Neuronal stem cell (in vitro differentiated cells): Measurements from ENCODE around the gene PNRC1.

Experiments used
- DNase-seq: peaks from one replicate; pipeline ENCODE4 v3.0.0-alpha.2; 2013; ENCODE audit warnings: low spot score
- H2AFZ ChIP-seq: one replicate; pipeline ENCODE4 v1.6.1; 2013; ENCODE audit warnings: mild to moderate bottlenecking, low read length, inconsistent platforms
- H2AK5ac ChIP-seq: 2 replicates; pipeline ENCODE4 v1.6.1; 2013; ENCODE audit warnings: low read depth, mild to moderate bottlenecking, inconsistent platforms, low read length, moderate library complexity, mixed read lengths
- H2BK120ac ChIP-seq: 2 replicates; pipeline ENCODE4 v1.6.1; 2013; ENCODE audit warnings: low read depth, mild to moderate bottlenecking, inconsistent platforms, low read length, moderate library complexity, mixed read lengths
- H2BK12ac ChIP-seq: one replicate; pipeline ENCODE4 v1.6.1; 2013; ENCODE audit warnings: low read length, inconsistent platforms
- H2BK15ac ChIP-seq: 2 replicates; pipeline ENCODE4 v1.6.1; 2013; ENCODE audit warnings: mild to moderate bottlenecking, low read length, inconsistent platforms, mixed read lengths
- H2BK5ac ChIP-seq: one replicate; pipeline ENCODE4 v1.6.1; 2013; ENCODE audit warnings: inconsistent platforms, mild to moderate bottlenecking, low read length, moderate library complexity
- H3K14ac ChIP-seq: one replicate; pipeline ENCODE4 v1.6.1; 2013; ENCODE audit warnings: low read length, inconsistent platforms
- H3K18ac ChIP-seq: 2 replicates; pipeline ENCODE4 v1.6.1; 2013; ENCODE audit warnings: low read length, inconsistent platforms
- H3K23ac ChIP-seq: 2 replicates; pipeline ENCODE4 v1.6.1; 2013; ENCODE audit warnings: low read depth, mild to moderate bottlenecking, mixed read lengths, low read length, inconsistent platforms; ENCODE audit not compliant: poor library complexity
- H3K27ac ChIP-seq: replicated peaks from 3 replicates; pipeline ENCODE4 v1.5.1; 2013; ENCODE audit warnings: low read length, inconsistent platforms
- H3K27me3 ChIP-seq, 3 experiments: 2 replicates each; pipeline ENCODE4 v1.6.1; 2013; ENCODE audit warnings: low read length in 3 of 3, mild to moderate bottlenecking in 2 of 3, inconsistent platforms in 1 of 3, low read depth in 1 of 3, mixed read lengths in 1 of 3, moderate library complexity in 1 of 3; ENCODE audit not compliant: control insufficient read depth in 3 of 3, insufficient read depth in 3 of 3
- H3K36me3 ChIP-seq, 2 donors: replicated peaks in 1 of 2; 2 replicates each; pipeline ENCODE4 v1.6.1; 2013; ENCODE audit warnings: low read length in 2 of 2; ENCODE audit not compliant: control insufficient read depth in 2 of 2, insufficient read depth in 2 of 2
- H3K4ac ChIP-seq: 2 replicates; pipeline ENCODE4 v1.6.1; 2013; ENCODE audit warnings: inconsistent platforms, mild to moderate bottlenecking, low read length, moderate library complexity
- H3K4me1 ChIP-seq, 2 donors: 1 replicate in 1 of 2; 2 replicates in 1 of 2; pipeline ENCODE4 v1.6.1; 2013; ENCODE audit warnings: low read length in 2 of 2, low read depth in 1 of 2; ENCODE audit not compliant: control insufficient read depth in 2 of 2, insufficient read depth in 1 of 2
- H3K4me2 ChIP-seq: one replicate; pipeline ENCODE4 v1.6.1; 2013; ENCODE audit warnings: mild to moderate bottlenecking, low read length, inconsistent platforms; ENCODE audit not compliant: insufficient read depth, poor library complexity, severe bottlenecking
- H3K4me3 ChIP-seq, 2 donors: 2 replicates each; pipeline ENCODE4 v1.5.1; 2013; ENCODE audit warnings: low read length in 2 of 2, mild to moderate bottlenecking in 2 of 2, inconsistent platforms in 1 of 2, moderate library complexity in 1 of 2
- H3K79me1 ChIP-seq: one replicate; pipeline ENCODE4 v1.6.1; 2013; ENCODE audit warnings: low read depth, mild to moderate bottlenecking, inconsistent platforms, low read length, moderate library complexity
- H3K9ac ChIP-seq: one replicate; pipeline ENCODE4 v1.6.1; 2013; ENCODE audit warnings: mild to moderate bottlenecking, low read depth, low read length, inconsistent platforms; ENCODE audit not compliant: poor library complexity
- H3K9me3 ChIP-seq, 2 donors: replicated peaks in 1 of 2; 2 replicates each; pipeline versions ENCODE3 to v1.6.1; 2013; ENCODE audit warnings: low read length in 2 of 2, mild to moderate bottlenecking in 2 of 2, inconsistent platforms in 1 of 2, low read depth in 1 of 2, mixed read lengths in 1 of 2, moderate library complexity in 1 of 2; ENCODE audit not compliant: control insufficient read depth in 2 of 2, insufficient read depth in 1 of 2
- H4K8ac ChIP-seq: one replicate; pipeline ENCODE4 v1.6.1; 2013; ENCODE audit warnings: low read depth, mild to moderate bottlenecking, inconsistent platforms, low read length, moderate library complexity
- H4K91ac ChIP-seq: one replicate; pipeline ENCODE4 v1.6.1; 2013; ENCODE audit warnings: low read length, low read depth, mild to moderate bottlenecking, inconsistent platforms; ENCODE audit not compliant: poor library complexity
- WGBS, 2 donors: extraction: QIAGEN DNeasy Blood & Tissue Kit; methylation state at CpG; one replicate each; pipeline ENCODE4 v1.1.7; 2013; ENCODE audit warnings: missing lambda C conversion rate in 2 of 2, mixed read lengths in 1 of 2; ENCODE audit not compliant: insufficient read length in 2 of 2, insufficient replicate concordance in 1 of 2; ENCODE audit errors: extremely low coverage in 2 of 2; 5-methylcytosine and 5-hydroxymethylcytosine counted together

PNRC1 gene

GRCh38 chr6:89042664-89043063 lies 37.9 kb upstream of the PNRC1 start:
- Histone ChIP-seq H2AK5ac (no peak overlapping the region), H3K4me2 (no peak overlapping the region), H4K91ac (no peak overlapping the region), H3K9me3 (peaks cover 4 to 6% of the 10 kb centered on the region in 2 donors), H2BK15ac (no peak overlapping the region), H3K79me1 (no peaks in the 10 kb centered on the region), H2BK5ac (no peak overlapping the region), H2AFZ (no peak overlapping the region), H3K4me3 (no peak overlapping the region), H2BK120ac (no peak overlapping the region), H3K27ac (no peak overlapping the region), H3K14ac (no peak overlapping the region), H3K4me1 (peaks cover 0 to 2% of the 10 kb centered on the region in 2 donors), H4K8ac (no peak overlapping the region), H3K18ac (no peak overlapping the region), H3K23ac (no peak overlapping the region), H3K36me3 (no peaks in the 10 kb centered on the region), H3K27me3 (no peaks in the 10 kb centered on the region), H2BK12ac (no peak overlapping the region), H3K4ac (no peak overlapping the region), H3K9ac (no peak overlapping the region)
- WGBS, 2 donors = no CpG with 5 or more reads among the region's 3 CpGs
- no peak for DNase-seq

GRCh38 chr6:89044328-89045010 lies 36.1 kb upstream of the PNRC1 start:
- H3K9ac ChIP-seq = no peak overlapping the region
- no CpG with 5 or more reads among the region's 8 CpGs for WGBS, 2 donors
- no peak for DNase-seq
- H3K36me3 ChIP-seq = no peaks in the 10 kb centered on the region
- no peak overlapping the region for H2AK5ac ChIP-seq
- H3K27ac ChIP-seq = no peak overlapping the region
- no peak overlapping the region for H3K4me2 ChIP-seq
- H3K18ac ChIP-seq = no peak overlapping the region
- no peak overlapping the region for H4K8ac ChIP-seq
- no peaks in the 10 kb centered on the region for H3K27me3 ChIP-seq
- no peaks in the 10 kb centered on the region for H3K9me3 ChIP-seq
- no peak overlapping the region for H2BK120ac ChIP-seq
- H3K4me3 ChIP-seq = no peak overlapping the region
- H3K4me1 ChIP-seq = peaks cover 0 to 2% of the 10 kb centered on the region in 2 donors
- H2BK5ac ChIP-seq = no peak overlapping the region
- no peak overlapping the region for H4K91ac ChIP-seq
- no peak overlapping the region for H2AFZ ChIP-seq
- H3K23ac ChIP-seq = no peak overlapping the region
- no peak overlapping the region for H2BK12ac ChIP-seq
- H2BK15ac ChIP-seq = no peak overlapping the region
- no peaks in the 10 kb centered on the region for H3K79me1 ChIP-seq
- H3K4ac ChIP-seq = no peak overlapping the region
- no peak overlapping the region for H3K14ac ChIP-seq

GRCh38 chr6:89045011-89045387 lies 35.6 kb upstream of the PNRC1 start:
- H3K4me1 ChIP-seq = peaks cover 0 to 2% of the 10 kb centered on the region in 2 donors
- no peak overlapping the region for H4K91ac ChIP-seq
- no peak overlapping the region for H3K23ac ChIP-seq
- no peak overlapping the region for H2AFZ ChIP-seq
- H3K18ac ChIP-seq = no peak overlapping the region
- H2BK15ac ChIP-seq = no peak overlapping the region
- WGBS, 2 donors = no CpG with 5 or more reads among the region's 4 CpGs
- H2BK12ac ChIP-seq = no peak overlapping the region
- H3K4me2 ChIP-seq = no peak overlapping the region
- H3K9me3 ChIP-seq = no peaks in the 10 kb centered on the region
- H2BK120ac ChIP-seq = no peak overlapping the region
- H3K27me3 ChIP-seq = no peaks in the 10 kb centered on the region
- no peak overlapping the region for H3K27ac ChIP-seq
- no peak overlapping the region for H3K9ac ChIP-seq
- H3K4ac ChIP-seq = no peak overlapping the region
- H2BK5ac ChIP-seq = no peak overlapping the region
- H3K4me3 ChIP-seq = no peak overlapping the region
- no peak overlapping the region for H4K8ac ChIP-seq
- no peak overlapping the region for H3K14ac ChIP-seq
- H3K36me3 ChIP-seq = no peaks in the 10 kb centered on the region
- H3K79me1 ChIP-seq = no peaks in the 10 kb centered on the region
- DNase-seq = no peak
- no peak overlapping the region for H2AK5ac ChIP-seq

- no peak overlapping the region for H3K27ac ChIP-seq
Measured at GRCh38 chr6:89045576-89045975, 35.0 kb upstream of the PNRC1 start.

More at GRCh38 chr6:89045576-89045975, 35.0 kb upstream of the PNRC1 start:
- WGBS, 2 donors = no CpG with 5 or more reads among the region's 5 CpGs
- H3K23ac ChIP-seq = no peak overlapping the region
- no peaks in the 10 kb centered on the region for H3K79me1 ChIP-seq
- no peak overlapping the region for H3K9ac ChIP-seq
- H2BK5ac ChIP-seq = no peak overlapping the region
- no peak overlapping the region for H3K4me3 ChIP-seq
- H3K4me1 ChIP-seq = peaks cover 0 to 2% of the 10 kb centered on the region in 2 donors
- H2AFZ ChIP-seq = no peak overlapping the region
- no peak overlapping the region for H3K18ac ChIP-seq
- no peak overlapping the region for H3K14ac ChIP-seq
- H2BK12ac ChIP-seq = no peak overlapping the region
- H3K9me3 ChIP-seq = no peaks in the 10 kb centered on the region
- H2AK5ac ChIP-seq = no peak overlapping the region
- peaks cover 0 to 3% (median 0%) of the 10 kb centered on the region in 3 experiments for H3K27me3 ChIP-seq
- no peaks in the 10 kb centered on the region for H3K36me3 ChIP-seq
- DNase-seq = no peak
- no peak overlapping the region for H3K4me2 ChIP-seq
- no peak overlapping the region for H2BK120ac ChIP-seq
- no peak overlapping the region for H4K91ac ChIP-seq
- H2BK15ac ChIP-seq = no peak overlapping the region
- H3K4ac ChIP-seq = no peak overlapping the region
- no peak overlapping the region for H4K8ac ChIP-seq
